Spleen (tissue), 7 donors: ENCODE results near the gene RNF43.

ENCODE experiments used
- CTCF ChIP-seq, 11 experiments: fragments of 200-600 bp in 7 of 11; fragments of 450-650 bp in 4 of 11; sonication (generic) in 4 of 11; IDR thresholded peaks in 8 of 11; conservative IDR thresholded peaks in 3 of 11; 1 replicate in 7 of 11; 2 replicates in 4 of 11; pipeline versions ENCODE4 v1.4.0 to v1.8.0; 2016 to 2021; ENCODE audit warnings: antibody characterized with exemption in 11 of 11, inconsistent platforms in 4 of 11, mild to moderate bottlenecking in 1 of 11
- POLR2A ChIP-seq, 3 donors: fragments of 450-650 bp; IDR thresholded peaks; one replicate each; pipeline ENCODE4 v1.5.1; 2017; ENCODE audit warnings: antibody characterized with exemption in 3 of 3, mild to moderate bottlenecking in 1 of 3
- donor health status: DM: no; HTN: no; CAD: no; lungs with moderate emphysema.
- donor health status: DM: no; HTN: no; CAD: no.
- donor health status: DM: no; HTN: no; CAD: no.

GRCh38 chr17:58375256-58375655 lies 42.1 kb downstream of the RNF43 start:
- TF ChIP-seq CTCF (IDR thresholded peaks at IDR 0.05 in 8 of 11, conservative IDR thresholded peaks at IDR 0.05 in 3 of 11) (no peak), POLR2A (IDR thresholded peaks at IDR 0.05) (no peak)
